Head of caudate nucleus (tissue), 42 donors: ENCODE data around the gene DHX35.

Experiments
- DNase-seq, 42 donors: peaks; one replicate each; pipeline versions ENCODE4 v3.0.0 to v3.0.0-alpha.2; 2020 to 2021; ENCODE audit warnings: mixed read lengths in 7 of 42
- intact Hi-C: fragments of 100-400 bp; cut with DNase I; formaldehyde crosslinking; loops from one replicate; pipeline ENCODE4 v1.15.0; 2022

DHX35 gene

DNA sequence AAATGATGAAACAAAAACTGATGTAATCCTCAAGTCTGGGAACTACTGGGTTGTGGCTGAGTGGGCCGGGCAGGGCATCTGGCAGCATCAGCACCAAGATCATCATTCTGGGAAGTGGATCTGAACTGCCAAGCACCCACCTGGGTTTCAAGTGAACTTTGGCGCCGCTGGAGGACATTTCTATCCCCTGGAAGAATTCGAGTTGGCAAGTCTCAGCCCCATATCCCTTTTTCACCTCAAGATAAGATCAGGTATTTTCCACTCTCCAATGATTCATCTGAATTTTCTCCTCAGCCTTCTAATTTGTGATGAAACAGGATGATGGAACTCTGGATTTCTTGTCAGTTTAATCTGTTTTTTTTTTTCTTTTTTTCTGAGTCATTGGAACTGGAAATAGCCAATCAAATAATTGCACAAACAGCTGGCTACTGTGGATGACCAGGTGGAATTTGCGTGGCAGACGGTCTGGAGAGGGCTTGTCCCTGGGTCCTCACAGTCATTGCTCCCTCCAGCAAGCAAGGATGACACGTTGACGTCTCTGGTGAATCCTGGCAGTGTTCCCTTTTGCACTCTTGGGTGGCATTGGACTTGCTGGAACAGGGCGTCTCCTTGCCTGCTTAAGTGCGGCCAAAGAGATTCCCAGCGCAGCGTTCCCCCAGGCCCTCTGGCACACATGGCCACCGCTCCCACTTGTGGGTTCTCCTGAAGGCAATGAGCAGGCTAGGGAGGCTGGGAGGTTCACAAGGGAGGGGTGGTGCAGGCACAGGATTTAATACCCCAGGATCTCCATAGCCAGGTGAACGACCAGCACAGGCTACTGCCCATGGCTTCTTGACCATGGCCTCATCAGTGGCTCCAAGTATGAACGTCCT lies 80.4 kb downstream of the DHX35 start:
- peak in 1 of 42 donors; percentile 6 for DNase-seq
- intact Hi-C loops, result no loop called here

DNA sequence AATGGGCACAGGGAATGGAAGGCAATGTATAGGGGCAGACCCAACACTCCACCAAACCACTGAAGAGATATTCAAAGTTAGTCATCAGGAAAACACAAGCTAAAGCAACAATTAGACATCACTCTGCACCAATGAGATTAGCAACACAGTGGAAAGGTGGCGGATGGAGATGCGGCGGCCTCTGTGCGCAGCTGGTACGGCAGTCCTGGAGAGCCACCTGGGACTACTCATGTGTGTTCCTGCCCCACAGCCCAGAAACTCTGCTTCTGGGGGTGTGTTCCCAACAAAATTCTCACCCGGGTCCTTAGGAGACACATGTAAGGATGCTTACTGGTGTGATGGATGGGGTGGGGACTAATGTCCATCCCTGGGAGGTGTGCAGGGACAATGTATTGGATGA lies 82.4 kb downstream of the DHX35 start:
- intact Hi-C loops, result no loop called here
- DNase-seq, result no peak

DNA sequence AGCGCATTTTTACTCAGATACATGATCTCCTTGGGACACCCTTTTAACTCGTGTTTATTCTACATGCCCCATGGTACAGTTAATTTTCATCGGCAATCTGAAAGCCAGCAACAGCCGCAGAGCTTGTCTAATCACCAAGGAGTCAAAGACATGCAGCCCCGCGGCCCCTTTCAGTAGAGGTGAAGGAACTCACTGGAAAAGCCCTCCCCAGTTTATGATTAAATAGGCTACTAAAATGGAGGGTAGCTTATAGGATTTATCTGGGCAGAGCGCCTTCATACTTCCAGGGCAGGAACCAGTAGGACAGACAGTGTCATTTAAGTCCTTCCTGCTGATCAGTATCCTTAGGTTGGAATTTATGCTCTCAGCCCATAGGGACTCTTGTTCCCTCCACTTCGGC lies 83.5 kb downstream of the DHX35 start:
- intact Hi-C loops, result no loop called here
- no peak for DNase-seq

DNA sequence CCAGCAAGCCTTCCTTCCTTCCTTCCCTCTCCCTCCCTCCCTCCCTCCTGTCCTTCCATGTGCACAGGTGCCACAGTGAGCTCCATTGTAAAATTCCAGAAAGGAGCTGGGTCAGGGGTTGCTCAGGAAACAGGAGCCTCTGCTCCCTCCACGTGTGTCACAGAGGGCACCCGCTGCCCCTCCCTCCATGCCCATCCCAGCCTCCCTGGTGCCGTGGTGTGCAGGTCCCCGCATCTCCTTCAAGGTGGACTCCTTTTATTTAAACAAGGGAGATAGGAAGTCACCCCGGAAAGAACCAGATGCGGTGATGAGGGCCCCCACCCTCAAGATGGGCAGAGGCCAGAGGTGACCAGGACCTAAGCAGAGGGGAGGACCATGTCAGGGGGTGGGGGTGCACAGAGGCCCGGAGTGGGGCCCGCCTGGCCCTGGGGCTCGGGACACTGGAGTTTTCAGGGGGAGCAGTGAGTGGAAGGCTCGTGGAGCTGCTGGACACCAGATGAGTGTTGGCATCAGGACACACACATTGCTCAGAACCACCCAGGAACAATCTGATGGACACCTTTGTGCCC lies 85.4 kb downstream of the DHX35 start:
- intact Hi-C loops, result no loop called here
- DNase-seq, result peak in 1 of 42 donors; percentile 38

DNA sequence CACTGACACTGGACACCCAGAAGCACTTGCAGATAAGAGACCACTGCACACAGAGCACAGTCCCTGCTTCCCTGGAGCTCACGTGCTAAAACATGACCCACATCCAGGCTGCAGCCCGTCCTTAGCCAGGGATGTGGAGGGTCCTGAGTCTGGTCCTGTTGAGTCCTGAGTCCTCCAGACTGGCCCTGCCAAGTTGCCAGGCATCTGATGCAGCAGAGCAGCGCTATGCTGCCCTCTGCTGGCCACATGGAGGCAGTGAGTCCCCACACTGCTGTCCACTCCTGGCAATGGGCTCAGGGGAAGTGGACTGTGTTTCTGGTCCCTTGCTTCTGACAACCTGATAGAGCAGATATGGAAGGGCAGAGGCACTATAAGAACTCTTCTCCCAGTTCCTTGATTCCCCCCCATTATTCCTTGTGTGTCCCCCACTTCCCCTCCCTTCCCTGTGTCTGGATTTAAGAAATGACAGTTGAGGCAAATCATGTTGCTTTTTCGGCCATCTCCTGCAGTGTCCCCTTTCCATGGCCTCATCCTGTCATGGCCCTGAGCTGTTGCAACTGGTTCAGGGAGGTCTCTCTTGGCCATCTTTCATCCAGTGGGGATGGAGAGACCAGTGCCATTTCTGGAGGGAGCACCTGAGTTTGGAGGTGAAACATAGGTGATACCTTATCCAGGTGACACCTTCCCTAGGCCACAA lies 86.0 kb downstream of the DHX35 start:
- intact Hi-C loops, result no loop called here
- peak; percentile 50 to 92 (median 81) for DNase-seq

- DNase-seq, result peak in 1 of 42 donors; percentile 34
- intact Hi-C loops, result no loop called here
These were observed 87.0 kb downstream of the DHX35 start for GRCh38 chr20:39049148-39049547.

GRCh38 chr20:39049684-39050554 lies 87.8 kb downstream of the DHX35 start:
- intact Hi-C loops, result no loop called here
- peak; percentile 60 to 91 (median 82) for DNase-seq

DNA sequence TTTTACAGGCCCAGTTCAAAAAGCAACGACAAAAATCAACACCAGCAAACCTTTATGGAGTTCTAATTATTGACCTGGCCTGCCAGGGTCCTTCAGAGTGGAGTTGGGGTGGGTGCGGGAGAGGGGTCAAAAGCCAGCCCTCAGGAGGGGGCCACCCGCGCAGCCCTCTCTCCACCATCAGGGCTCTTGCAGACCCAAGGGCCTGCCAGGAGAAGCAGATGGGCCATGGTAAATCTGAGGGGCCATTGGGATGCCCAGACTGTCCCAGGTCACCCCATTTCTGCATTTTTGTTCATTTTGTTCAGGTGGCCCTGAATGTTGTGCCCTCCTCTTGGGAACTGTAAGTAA lies 88.4 kb downstream of the DHX35 start:
- intact Hi-C loops, result no loop called here
- peak in 1 of 42 donors; percentile 34 for DNase-seq

GRCh38 chr20:39052676-39053075 lies 90.5 kb downstream of the DHX35 start:
- intact Hi-C loops, result no loop called here
- DNase-seq, result no peak

- intact Hi-C loops, result no loop called here
- no peak for DNase-seq
These were observed 95.0 kb downstream of the DHX35 start for GRCh38 chr20:39057143-39057542.

- intact Hi-C loops, result no loop called here
These were observed 95.8 kb downstream of the DHX35 start for GRCh38 chr20:39057911-39058310.

DNA sequence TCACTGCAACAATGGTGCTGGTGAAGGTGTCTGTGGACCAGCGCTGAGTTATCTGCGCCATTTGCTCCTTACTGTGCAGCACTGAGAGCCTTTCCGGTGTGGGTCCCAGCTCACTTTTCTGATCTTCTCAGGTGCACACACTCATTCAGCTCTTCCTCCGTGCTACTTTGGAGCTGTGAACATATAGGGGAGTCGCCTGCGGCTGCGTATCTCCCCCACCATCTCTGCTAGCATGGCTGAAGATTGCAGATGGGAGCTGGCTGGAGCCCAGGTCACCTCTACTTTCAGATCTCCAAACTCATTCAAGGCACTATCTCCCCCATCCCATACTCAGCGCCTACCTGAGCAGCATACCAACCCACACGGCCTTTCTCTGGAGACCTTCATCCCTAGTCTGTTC lies 96.9 kb downstream of the DHX35 start:
- intact Hi-C loops, result no loop called here
- no peak for DNase-seq

More at GRCh38 chr20:39057911-39058310, 95.8 kb downstream of the DHX35 start:
- DNase-seq, result no peak

- no peak for DNase-seq
- intact Hi-C loops, result no loop called here
These were observed 104.5 kb downstream of the DHX35 start for GRCh38 chr20:39066471-39067242.

DNA sequence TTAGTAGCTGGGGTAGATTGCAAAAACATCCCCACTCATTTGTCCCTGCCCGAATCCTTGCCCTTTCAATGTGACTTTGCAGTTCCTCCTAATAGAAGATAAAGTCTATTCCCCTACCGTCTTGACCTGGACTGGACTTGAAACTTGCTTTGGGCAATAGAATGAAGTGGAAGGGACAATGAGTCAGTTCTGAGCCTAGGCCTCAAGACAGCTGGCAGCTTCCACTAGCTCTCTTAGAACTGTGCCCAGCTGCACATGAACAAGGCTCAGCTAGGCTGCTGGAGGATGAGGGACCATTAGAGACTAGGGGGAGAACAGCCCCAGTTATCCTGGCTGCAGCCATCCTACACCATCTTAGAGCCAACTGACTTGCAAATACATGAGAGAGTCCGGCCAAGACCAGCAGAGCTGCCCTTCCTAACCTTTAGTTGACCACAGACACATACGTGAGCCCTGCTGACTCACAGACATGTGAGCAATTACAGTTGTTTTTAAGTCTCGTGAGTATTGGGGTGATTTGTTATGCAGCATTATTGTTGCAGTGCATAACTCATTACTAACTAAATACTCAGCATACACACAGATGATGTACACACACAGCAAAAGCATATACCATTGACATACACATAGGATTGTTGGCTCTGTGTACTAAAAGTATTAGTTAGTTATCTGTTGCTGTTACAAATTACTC lies 105.5 kb downstream of the DHX35 start:
- intact Hi-C loops, result no loop called here
- no peak for DNase-seq

DNA sequence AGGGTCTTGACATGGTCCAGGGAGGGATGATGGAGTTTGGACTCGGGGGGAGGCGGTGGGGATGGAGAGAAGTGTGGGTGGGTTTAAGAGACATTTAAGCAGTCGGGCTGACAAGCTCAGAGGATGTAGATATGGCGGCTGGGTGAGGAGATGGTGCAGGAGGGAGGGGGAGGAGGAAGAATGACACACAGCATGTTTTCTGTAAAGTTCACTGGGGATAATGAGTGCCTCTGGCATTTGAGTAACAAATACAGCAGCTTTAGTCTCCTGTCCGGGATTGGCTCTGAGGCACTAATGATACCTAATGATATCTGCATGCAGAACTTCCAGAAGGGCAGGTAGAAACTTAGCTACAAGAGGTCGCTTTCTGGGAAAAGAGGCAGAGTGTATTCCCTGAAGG lies 107.8 kb downstream of the DHX35 start:
- DNase-seq, result no peak
- intact Hi-C loops, result no loop called here

DNA sequence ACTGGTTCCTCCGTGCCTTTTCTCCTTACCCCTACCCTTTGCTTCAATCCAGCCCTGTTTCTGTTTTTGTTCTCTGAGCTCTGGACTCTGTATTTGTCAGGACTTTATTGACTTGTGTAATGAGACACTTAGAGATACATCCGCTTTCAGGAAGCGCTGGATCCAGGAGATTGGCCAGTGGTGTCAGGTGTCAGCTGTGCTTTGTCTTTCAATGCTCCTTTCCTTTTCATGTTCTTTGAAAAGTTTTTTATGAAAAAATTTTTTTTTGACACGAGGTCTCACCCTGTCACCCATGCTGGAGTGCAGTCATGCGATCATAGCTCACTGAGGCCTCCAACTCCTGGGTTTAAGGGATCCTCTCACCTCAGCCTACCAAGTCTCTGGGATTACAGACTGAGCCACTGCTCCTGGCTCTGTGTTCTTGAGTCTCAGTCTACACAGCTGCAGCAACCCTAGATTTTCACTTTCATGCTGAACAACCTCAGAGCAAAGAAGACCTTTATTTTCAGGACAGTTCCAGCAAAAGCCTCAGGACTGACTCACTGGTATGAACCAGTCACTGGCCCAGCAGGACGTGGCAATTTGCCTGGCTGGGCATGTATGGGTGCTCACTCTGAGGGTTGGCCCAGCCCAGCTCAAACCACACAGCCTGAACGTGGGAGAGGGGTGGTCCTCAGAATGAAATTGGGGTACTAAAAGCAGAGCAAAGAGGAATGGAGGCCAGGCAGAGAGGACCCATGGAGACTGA lies 108.5 kb downstream of the DHX35 start:
- intact Hi-C loops, result no loop called here
- DNase-seq, result no peak

- intact Hi-C loops, result no loop called here
These were observed 110.0 kb downstream of the DHX35 start for GRCh38 chr20:39072132-39072531.

More at GRCh38 chr20:39072132-39072531, 110.0 kb downstream of the DHX35 start:
- no peak for DNase-seq
